A375 (cell line): ENCODE data around the gene NPIPA5. TPM values are rescaled to one million over a fixed set of nuclear protein-coding genes. Genes with fewer than 3 reads are reported as not detected.

ENCODE experiments used
- total RNA-seq: library from RNA; depleted of rRNA; stranded (reverse); fragments of >200 nt; shearing (Covaris generic); gene quantifications from 2 replicates; pipeline ENCODE4 v1.2.3, GENCODE V29; 2014; rRNA removed

The NPIPA5 gene
- 1.4 TPM in 1 of 2 replicates, not detected in the other for total RNA-seq

GRCh38 chr16:15378194-15378593, at the start of gene NPIPA5:
TSS of gene NPIPA5 (minus strand) at chr16:15378294. CDS start at chr16:15378294, 0 bp downstream.

DNA sequence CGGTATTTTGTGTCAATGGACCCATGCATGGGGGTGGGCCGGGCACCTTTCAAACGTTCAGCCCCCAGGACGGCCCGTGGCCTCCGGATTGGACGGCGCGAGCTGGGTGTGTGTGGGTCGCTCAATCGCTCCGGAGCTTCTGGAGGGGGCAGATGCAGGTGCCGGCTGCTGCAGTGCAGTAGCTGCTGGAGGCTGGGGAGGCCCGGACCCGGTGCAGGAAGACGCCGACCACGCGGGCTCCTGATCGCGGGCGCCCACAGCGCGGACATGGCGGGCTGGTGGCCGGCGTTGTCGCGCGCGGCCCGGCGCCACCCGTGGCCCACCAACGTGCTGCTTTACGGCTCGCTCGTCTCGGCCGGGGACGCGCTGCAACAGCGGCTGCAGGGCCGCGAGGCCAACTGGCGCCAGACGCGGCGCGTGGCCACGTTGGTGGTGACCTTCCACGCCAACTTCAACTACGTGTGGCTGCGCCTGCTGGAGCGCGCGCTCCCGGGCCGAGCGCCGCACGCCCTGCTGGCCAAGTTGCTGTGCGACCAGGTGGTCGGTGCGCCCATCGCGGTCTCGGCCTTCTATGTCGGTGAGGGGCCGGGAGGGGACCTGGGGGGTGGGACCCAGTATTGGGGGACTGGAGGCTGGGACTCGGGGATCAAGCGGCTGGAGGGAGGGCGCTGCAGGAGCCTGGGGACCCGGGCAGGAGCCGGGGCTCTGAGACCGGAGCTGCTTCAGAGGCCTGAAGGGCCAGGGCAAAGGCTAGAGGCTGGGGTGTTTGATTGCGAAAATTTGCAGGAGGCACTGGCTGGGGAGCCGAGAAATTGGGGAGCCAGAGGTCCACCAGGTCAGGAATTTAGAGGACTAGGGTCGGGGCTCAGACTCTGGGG, 17.8 kb upstream of the NPIPA5 start, which contains the start of gene MPV17L:
TSS of gene MPV17L (plus strand) at position 124 of the 878 bp plus-strand sequence. CDS start at position 268, 144 bp downstream.

Other genes with a start within 250 kb of the NPIPA5 start
- 7.1 and 8.3 TPM in 2 replicates for gene MPV17L, start 17.5 kb upstream of the NPIPA5 start, total RNA-seq
- gene BMERB1, start 56.3 kb upstream of the NPIPA5 start, total RNA-seq: 32.4 and 36.3 TPM in 2 replicates